ENCODE data around the gene COBL.

GRCh38 chr7:51198654-51199053 lies 118.0 kb downstream of the COBL start:
- TF ChIP-seq CTCF (IDR thresholded peaks at IDR 0.05), result no peak
- no peak for TF ChIP-seq POLR2A (IDR thresholded peaks at IDR 0.05)

Data from uterus (tissue), 2 donors.